ENCODE data around the gene IFNGR1.
"Not testable (repeated sequence)": the region's sequence is repeated elsewhere in the genome, so short reads cannot be mapped to it uniquely, and the experiment has no call there.

The IFNGR1 gene

DNA sequence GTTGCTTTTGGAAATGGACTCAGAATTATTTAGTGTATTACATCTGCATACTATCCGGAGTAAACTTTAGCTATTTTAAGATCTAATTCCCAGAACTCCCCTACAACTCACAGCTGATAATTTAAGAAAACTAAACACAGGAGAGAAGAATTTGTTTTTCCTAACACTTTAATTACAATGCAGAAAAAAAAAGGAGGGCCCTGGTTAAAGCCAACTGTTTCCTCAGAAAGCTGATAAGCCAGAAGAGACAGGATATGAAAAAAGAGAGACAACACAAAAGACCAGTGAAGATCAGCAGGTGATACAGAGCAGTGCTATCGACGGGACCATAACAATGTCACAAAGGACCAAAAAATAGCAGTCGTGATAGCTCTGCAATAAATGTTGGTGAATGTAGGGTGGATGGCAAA lies 5.8 kb downstream of the IFNGR1 start:
- no peak for DNase-seq (ENCODE audit: low read depth)

DNA sequence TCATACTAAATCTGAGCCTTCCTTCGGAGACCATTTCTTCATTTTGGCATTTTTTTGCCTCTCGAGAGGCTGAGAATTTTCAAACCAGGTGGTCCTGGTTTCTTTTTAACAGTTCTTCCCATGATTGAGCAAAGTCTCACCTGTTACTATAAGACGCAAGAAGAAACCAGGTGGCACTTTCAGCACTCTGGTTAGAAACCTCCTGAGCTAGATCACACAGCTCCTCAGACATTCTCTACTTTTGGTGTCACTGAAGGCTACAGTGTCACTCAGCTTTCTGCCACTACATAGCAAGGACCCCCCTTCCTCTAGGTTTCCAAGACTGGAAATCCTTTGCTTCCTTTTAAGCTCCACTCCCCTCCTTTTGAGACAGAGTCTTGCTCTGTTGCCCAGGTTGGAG lies 7.3 kb downstream of the IFNGR1 start:
- DNase-seq (ENCODE audit: low read depth): no peak

DNA sequence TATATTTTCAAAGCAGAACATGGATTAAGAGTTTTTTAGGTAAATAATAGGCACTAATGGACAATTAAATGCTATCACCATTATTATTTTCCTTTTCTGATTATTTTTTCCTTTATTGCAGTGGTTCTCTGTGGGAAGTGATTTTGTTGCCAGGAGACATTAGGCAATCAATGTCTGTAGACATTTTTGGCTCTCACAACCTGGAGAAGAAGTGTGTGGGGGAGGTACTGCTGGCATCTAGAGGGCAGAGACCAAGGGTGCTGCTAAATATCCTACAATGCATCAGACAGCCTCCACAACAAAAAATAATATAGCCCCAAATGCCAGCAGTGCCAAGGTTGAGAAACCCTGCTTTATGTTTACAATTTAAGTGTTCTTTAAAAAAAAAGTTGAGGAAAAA lies 8.3 kb downstream of the IFNGR1 start:
- DNase-seq (ENCODE audit: low read depth): no peak

DNA sequence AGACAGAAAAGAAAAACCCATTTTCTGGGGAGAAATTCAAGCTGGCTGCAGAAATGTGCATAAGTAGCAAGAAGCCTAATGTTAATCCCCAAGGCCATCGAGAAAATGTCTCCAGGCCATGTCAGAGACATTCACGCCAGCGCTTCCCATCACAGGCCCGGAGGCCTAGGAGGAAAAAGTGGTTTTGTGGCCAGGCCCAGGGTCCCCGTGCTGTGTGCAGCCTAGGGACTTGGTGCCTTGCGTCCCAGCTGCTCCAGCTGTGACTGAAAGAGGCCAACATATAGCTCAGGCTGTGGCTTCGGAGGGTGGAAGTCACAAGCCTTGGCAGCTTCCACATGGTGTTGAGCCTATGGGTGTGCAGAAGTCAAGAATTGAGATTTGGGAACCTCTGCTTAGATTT lies 10.9 kb downstream of the IFNGR1 start:
- DNase-seq (ENCODE audit: low read depth): no peak

DNA sequence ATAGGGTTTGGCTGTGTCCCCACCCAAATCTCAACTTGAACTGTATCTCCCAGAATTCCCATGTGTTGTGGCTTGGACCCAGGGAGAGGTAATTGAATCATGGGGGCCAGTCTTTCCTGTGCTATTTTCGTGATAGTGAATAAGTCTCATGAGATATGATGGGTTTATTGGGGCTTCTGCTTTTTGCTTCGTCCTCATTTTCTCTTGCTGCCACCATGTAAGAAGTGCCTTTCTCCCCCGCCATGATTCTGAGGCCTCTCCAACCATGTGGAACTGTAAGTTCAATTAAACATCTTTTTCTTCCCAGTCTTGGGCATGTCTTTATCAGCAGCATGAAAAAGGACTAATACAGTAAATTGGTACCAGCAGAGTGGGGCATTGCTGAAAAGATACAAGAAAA lies 11.7 kb downstream of the IFNGR1 start:
- not testable (repeated sequence) for DNase-seq (ENCODE audit: low read depth)

DNA sequence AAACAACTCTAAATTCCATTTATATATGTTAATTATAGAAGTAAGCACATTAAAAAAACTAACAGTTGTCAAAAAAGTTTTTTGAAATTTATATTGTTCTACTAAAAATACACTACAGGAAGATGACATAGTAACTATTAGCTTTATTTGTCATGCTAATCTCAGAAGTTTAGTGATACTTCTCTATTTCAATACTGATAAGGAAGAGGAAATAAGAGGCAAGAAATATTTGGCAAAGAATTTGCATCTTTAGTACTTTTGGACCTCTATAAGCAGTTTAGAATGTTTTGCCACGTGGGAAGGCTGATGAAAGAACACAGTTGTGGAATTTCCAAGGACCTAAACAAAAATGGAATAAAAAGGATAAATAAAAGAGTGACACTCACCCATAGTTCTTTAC lies 12.6 kb downstream of the IFNGR1 start:
- no peak for DNase-seq (ENCODE audit: low read depth)

DNA sequence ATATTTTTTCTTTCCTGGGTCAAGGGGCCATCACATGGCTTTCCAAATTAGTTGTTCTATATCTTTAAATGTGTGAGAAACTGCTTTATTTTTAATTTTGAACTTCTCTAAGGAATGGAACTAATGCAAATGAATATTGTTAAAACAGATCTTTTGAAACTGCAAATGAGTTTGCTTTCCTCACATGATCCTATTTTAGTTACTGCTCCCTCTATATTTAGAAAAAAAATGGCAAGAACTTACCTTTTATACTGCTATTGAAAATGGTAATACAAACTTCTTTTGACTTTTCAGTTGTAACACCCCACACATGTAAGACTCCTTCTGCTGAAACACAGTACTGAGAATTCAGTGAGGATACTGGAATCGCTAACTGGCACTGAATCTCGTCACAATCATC lies 15.9 kb downstream of the IFNGR1 start:
- no peak for DNase-seq (ENCODE audit: low read depth)

DNA sequence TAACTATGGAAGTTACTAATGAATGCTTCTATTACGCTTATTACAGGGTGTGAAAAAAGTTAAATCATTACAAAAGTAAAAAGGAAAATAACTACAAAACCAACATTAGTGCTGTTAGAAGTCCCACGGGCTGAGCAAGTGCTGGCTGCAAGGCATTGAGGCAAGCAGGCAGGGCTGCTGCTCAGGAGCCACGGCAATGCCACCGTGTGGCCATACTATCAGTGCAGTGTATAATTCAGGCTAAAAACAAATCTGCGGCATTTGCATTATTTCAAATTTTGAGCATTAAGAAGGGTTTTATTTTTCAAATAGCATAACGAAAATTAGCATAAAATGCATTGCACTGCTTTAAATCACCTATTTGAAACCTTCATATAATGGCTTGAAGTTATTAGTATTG lies 17.1 kb downstream of the IFNGR1 start:
- DNase-seq (ENCODE audit: low read depth): no peak

DNA sequence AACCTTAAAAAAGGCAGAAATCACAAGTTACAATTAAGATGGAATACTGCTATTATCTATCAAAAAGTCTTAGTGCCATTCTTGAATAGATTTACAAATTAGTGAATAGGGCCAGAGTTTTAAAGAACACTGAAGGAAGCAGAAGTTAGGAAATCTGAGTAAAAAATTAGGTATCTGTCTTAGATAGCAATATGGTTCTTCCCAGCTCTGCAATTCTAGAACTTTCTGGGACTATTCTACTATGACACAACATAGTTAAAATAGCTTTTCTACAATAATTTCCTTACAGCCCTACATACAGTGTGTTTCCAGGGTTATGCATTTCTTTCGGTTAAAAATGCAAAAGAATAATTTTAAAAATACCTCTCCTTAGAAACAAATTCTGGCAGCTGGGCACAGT lies 18.2 kb downstream of the IFNGR1 start:
- no peak for DNase-seq (ENCODE audit: low read depth)

DNA sequence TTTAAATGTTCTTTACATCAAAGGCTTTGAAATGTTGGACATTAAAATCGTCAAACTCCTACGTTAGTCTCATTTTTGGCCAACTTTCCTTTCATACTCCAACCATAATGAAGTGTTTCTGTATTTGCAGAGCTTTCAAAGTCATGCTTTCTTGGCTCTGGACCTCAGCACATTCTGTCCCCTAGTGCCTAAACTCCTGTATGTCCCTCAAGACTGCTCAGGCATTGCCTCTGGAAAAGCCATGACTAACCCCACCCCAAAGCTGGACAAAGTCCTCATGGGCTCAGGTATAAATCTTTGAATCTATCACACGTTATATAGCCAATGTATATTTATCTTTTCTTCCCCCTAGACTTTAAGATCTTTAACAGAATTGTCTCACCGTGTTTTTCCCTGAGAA lies 18.9 kb downstream of the IFNGR1 start:
- no peak for DNase-seq (ENCODE audit: low read depth)

DNA sequence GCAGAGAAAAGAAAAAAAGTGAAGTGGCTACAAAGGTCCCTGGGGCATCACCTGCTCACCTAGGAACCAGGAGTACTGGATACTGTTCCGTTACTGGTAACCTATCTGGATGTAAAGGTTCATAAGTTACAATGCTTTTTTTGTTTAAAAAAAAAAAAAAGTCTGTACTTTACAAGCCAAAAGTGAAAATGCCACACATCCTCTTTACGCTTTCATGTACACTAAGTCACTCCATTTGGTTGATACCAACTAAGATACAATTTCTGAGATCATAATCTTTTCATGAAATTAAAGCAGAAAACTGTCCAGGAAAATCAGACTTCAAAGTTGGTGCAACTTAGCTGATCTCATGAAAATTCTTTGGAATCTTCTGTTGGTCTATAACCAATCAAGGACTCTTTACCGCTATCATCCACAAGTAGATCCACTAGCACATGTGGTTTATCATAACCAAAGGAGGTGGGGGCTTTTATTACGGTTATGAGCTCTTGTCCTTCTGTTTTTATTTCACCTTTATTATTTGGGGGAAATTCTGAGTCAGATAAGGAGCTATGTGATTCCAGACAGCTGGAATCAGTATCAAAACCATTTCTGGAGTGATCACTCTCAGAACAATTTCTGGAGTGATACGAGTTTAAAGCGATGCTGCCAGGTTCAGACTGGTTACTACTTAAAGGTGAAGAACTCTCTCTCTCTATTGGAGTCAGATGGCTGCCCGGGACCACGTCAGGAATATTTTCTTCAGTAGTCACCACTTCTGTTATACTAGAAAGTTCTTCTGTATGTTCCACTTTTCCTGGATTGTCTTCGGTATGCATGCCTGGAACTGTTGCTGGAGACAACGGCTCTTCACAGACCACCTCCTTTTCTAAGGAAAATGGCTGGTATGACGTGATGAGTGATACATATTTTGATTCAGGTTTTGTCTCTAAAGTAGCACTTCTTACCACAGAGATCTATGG lies 21.2 kb downstream of the IFNGR1 start:
- DNase-seq (ENCODE audit: low read depth): no peak

DNA sequence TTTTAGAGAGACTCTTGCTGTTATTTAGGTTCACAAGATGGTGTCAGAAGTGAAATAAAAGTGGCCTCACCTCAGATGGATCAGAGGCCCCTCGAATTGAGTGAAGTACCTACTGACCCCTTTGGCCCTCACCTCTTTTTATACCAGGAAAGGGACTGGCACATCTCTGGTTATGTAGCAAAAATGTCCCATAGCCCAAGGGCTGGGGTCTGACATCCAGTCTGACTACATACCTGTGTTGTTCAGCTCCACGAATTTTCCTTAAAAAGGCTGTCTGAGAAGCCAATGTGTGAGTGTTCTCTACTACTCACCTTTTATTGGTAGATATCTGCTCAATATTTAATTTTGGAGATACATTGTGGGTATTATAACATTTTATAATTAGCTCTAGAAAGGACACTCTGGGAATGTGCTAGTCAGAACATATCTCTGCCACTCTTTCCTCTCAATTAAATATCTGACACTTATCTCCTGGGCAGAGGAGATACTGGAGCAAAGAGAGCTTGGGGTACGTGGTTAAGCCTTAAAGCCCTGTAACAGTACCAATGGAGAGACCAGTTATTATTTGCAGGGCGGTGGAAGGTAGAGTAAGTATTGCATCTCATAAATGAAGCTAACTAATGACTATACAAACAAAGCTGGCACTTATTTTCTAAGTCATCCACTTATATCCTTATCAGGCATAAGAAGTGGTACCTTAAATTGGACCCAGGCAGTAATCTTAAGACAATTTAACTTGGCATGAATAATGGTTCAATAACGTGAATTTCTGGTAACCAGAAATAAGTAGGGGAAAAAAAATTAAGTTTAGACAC lies 25.7 kb downstream of the IFNGR1 start:
- no peak for DNase-seq (ENCODE audit: low read depth)

DNA sequence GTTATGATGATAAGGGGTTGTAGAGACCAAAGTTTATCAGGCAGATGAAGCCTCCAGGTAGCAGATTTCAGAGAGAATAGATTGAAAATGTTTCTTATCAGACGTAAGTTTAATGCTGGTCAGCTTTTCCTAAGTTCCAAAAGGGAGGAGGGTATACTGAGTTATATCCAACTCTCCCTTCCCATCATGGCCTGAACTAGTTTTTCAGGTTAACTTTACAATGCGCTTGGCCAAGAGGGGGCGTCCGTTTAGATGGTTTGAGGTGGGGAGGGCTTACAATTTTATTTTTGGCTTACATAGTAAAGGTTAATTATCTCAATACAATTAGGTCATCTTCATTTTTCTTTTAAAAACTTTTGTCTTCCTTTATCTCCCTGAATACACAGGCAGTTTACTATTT lies 26.4 kb downstream of the IFNGR1 start:
- no peak for DNase-seq (ENCODE audit: low read depth)

DNA sequence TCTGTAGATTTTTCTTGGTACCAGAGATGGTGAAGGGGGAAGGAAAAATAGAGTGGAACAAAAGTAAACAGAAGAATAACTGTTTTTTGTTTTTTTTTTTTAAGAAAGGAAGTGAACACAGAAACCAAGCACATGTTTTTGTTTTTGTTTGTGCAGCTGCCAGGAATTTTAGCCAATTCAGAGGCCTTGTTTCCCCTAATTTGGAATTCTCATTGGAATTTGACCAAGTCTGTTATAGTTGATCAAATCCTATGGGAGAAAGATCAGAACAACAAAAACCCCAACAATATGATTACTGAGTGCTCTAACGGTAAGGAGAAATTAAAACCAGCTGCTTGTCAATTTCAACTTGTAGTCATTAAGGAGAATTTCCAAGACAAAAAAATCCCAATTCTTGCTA lies 27.5 kb downstream of the IFNGR1 start:
- DNase-seq (ENCODE audit: low read depth): no peak

DNA sequence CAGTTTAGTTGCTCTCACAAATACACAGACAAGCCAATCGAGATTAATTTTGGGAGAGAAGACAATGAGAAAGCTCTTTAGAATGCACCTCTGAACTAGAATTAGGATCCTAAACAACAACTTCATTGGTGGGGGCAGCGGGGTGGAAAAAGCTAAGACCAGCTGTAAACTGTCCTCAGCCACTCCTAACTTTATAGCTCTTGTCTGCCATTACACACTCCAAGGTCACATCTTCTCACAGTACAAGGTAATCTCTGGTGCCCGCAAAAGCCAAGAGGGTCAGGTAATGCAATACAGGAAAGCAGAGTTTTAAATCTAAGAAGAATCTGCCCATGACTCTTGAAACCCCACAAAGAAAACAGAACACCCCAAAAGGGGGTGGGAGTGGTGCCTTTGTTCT lies 27.9 kb downstream of the IFNGR1 start:
- DNase-seq (ENCODE audit: low read depth): no peak

DNA sequence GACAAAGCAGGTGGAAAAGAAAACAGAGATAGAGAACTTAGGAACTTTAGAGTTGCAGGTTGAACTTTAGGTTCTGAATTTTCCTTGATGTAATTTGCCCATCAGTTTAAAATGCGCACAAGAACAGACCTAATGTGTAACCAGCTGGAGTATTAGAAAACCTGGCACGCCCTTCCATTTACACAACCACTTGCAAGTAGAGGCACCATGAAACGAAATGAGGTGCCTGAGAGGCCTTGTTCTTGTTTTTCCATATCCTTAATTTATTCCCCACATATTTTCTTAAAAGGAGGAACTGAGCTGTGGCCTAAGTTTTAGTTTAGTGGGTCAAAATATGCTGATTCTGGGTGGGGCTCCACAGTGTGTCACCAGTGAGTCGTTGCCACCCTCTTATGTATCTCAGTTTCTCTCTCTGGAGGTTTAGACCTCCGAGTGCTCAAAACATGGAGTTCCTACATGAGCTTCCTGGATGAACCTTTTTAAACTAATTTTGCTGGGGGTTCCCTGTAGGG lies 28.5 kb downstream of the IFNGR1 start:
- DNase-seq (ENCODE audit: low read depth): no peak

DNA sequence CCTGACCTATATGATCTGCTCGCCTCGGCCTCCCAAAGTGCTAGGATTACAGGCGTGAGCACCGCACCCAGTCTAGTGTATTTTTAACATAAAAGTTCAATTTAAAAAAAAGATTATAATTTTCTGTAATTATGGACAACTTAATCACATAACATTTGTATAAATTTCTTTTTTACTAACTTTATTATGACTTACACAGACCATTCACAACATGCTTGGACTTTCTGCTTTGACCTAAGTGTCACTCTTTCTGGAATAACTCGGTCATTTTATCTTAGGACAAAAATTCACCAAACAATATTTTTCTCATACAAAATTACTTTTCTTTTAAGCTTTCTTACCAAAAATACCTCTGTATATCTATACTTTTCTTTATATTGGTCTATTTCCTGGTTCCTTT lies 30.3 kb downstream of the IFNGR1 start:
- no peak for DNase-seq (ENCODE audit: low read depth)

DNA sequence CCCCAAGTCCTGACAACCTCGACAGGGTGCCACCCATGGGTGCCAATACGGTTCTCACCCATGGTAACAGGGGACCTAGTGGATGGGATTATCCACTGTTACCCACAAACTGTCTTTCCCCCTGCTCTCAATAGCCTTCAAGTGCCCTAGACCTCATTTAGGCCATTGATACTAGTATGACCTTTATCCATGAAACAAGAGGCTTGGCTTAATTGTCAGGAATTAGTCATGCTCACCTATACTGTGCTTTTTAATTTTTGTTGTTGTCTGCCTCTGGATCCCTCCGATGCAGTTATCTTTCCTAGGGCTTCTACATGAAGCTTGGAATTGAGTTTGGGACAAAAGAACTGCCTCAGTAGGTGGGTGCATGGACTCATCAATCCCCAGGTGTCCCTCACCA lies 33.9 kb downstream of the IFNGR1 start:
- no peak for DNase-seq (ENCODE audit: low read depth)

DNA sequence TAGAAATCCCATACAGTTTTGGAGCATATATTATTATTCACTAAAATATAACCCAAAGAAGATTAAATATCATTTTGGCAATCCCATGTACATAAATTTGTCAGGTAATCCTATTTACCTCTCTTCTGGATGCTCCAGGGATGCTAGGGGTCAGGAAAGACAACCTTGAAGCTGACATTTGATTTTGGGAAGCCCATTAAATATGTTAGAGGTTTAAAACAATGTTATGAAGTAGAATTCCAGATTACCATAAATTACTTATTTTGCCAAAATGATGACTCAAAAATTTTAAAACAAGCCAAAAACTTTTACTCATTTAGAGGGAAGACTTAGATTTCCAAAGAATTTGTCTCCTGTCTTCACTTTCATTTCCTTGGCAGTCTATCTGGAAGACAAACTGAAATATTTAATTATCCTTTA lies 36.5 kb downstream of the IFNGR1 start:
- DNase-seq (ENCODE audit: low read depth): no peak

DNA sequence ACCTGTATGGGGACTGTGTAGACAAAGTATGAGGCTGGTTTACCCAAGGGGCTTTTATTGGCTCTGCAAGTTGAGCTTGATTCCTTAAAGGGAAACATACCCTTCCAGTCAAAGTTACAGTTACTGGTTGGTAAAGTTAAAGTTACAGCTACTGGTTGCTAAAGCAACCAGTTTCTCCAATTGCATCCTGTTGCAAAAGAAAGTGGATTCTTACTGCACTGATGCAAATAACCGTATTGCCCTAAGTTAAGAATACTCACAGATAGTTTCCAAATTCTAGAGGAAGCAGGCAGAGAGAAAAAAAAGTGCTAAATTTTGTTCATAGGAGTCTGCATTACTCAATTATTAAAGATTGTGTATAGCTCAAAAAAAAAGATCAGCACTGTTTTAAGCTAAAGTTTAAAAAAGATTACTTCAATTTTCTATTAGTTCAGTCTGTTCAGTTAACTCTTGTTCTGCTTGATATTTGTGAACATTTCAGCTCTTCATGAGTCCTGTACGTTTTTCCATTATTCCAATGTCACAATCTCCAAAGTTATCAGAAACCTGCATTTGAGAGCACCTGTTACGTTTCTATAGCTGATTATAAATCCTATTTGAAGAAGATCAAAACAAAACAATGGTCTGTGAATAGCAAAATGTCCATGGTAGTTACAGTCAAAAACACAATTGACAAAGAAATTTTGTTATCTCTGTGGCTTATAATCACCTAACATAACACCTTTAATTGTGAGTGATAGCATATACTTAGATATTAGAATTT lies 37.1 kb downstream of the IFNGR1 start:
- DNase-seq (ENCODE audit: low read depth): no peak

DNA sequence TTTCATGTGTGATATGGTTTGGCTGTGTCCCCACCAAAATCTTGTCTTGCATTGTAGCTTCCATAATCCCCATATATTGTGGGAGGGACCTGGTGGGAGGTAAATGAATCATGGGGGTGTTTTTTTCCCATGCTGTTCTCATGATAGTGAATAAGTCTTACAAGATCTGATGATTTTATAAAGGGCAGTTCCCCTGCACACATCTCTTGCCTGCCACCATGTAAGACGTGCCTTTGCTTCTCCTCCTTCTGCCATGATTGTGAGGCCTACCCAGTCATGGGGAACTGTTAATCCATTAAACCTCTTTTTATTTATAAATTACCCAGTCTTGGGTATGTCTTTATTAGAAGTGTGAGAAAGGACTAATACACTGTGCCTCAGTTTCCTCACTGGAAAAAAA lies 41.6 kb downstream of the IFNGR1 start:
- no peak for DNase-seq (ENCODE audit: low read depth)

DNA sequence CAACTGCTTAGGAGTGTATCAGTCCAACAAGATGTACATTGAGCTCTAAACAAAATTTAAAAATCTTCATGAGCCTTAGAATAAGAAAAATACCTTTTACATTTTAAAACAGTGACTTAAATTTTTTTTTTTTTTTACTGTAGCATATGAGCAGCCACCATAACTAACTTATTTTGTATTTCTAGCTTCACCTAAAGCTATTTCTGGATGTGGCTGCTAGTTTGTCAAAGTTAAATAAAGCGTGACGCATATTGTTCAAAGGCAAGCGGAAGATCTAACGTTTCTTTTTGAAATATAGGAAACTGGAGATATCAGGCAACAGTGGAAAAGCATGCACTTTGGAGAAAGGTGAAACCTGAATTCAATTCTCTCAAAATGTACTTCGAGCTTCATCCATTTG lies 42.5 kb downstream of the IFNGR1 start:
- DNase-seq (ENCODE audit: low read depth): no peak

All from activated T-cell treated with anti-CD3 and anti-CD28 coated beads for 1 hour (primary cell).